NB4 (cell line): ENCODE measurements around the gene ADGRB2.

Source experiments
- CTCF ChIP-seq: IDR thresholded peaks from one replicate; pipeline ENCODE4 v1.5.1; 2012; ENCODE audit warnings: low read depth, low read length
- MAX ChIP-seq: IDR thresholded peaks from 2 replicates; pipeline ENCODE4 v1.6.1; 2011; ENCODE audit warnings: low read depth, low read length
- POLR2A ChIP-seq: IDR thresholded peaks from 2 replicates; pipeline ENCODE4 v1.6.1; 2011; ENCODE audit warnings: mild to moderate bottlenecking; ENCODE audit not compliant: insufficient read length; ENCODE audit errors: extremely low read depth

GRCh38 chr1:31799196-31799894 is 35.2 kb upstream of the ADGRB2 start:
- no peak for TF ChIP-seq CTCF
- no peak for TF ChIP-seq POLR2A
- TF ChIP-seq MAX: no peak
